WTC11 (cell line): ENCODE data around the gene KSR2. TPM values are rescaled to one million over a fixed set of nuclear protein-coding genes. Genes with fewer than 3 reads are reported as not detected.

ENCODE experiments used
- ATAC-seq: fragments of 200-7000 bp; cut with Tn5 transposase; 2 replicates; pipeline ENCODE4 v1.10.0; 2021; ENCODE audit warnings: mild to moderate bottlenecking, moderate library complexity
- CTCF ChIA-PET: fragments of 300-600 bp; sonication (Branson Sonifier 250); formaldehyde crosslinking; loops from one replicate; lab custom pipeline; 2021; ENCODE audit warnings: antibody characterized with exemption; lab: Charles Lee
- POLR2A ChIA-PET: fragments of 350-600 bp; sonication (Branson Sonifier 250); formaldehyde crosslinking; loops from one replicate; lab custom pipeline; 2021; ENCODE audit warnings: antibody characterized with exemption; lab: Charles Lee
- DNase-seq: peaks from one replicate; pipeline ENCODE4 v3.0.0; 2021; ENCODE audit warnings: low spot score
- H3K27ac Mint-ChIP-seq: 2 replicates; pipeline ENCODE4 v1.8.0; 2021; ENCODE audit warnings: mixed read lengths
- H3K27me3 Mint-ChIP-seq: 2 replicates; pipeline ENCODE4 v1.8.0; 2021; ENCODE audit warnings: low read depth, mild to moderate bottlenecking, moderate library complexity, mixed read lengths
- H3K36me3 Mint-ChIP-seq: 2 replicates; pipeline ENCODE4 v1.8.0; 2021; ENCODE audit warnings: mixed read lengths
- H3K4me1 Mint-ChIP-seq: 2 replicates; pipeline ENCODE4 v1.8.0; 2022; ENCODE audit warnings: mixed read lengths
- H3K4me3 Mint-ChIP-seq: 2 replicates; pipeline ENCODE4 v1.8.0; 2021; ENCODE audit warnings: mild to moderate bottlenecking, moderate library complexity, mixed read lengths
- H3K9me3 Mint-ChIP-seq: 2 replicates; pipeline ENCODE4 v1.8.0; 2021; ENCODE audit warnings: mixed read lengths
- ATF1 ChIP-seq: sonication (generic); formaldehyde crosslinking; IDR thresholded peaks from 2 replicates; pipeline ENCODE4 v1.8.1; 2023; ENCODE audit warnings: mild to moderate bottlenecking, moderate library complexity, missing genetic modification reagents
- CREB1 ChIP-seq: sonication (generic); formaldehyde crosslinking; IDR thresholded peaks from 2 replicates; pipeline ENCODE4 v1.8.0; 2023; ENCODE audit warnings: mild to moderate bottlenecking, missing genetic modification reagents
- EMX1 ChIP-seq: fragments of 250-450 bp; sonication (Bioruptor Pico); IDR thresholded peaks from 2 replicates; pipeline ENCODE4 v1.8.0; 2021; ENCODE audit warnings: mild to moderate bottlenecking
- FOXJ3 ChIP-seq: sonication (generic); formaldehyde crosslinking; IDR thresholded peaks from 2 replicates; pipeline ENCODE4 v1.9.0; 2021; ENCODE audit warnings: missing genetic modification reagents, mild to moderate bottlenecking, borderline replicate concordance
- FOXK1 ChIP-seq: sonication (generic); formaldehyde crosslinking; IDR thresholded peaks from 2 replicates; pipeline ENCODE4 v1.8.0; 2022; ENCODE audit warnings: mild to moderate bottlenecking, moderate library complexity, missing genetic modification reagents
- GRHL2 ChIP-seq: fragments of 250-450 bp; sonication (Bioruptor Pico); IDR thresholded peaks from 2 replicates; pipeline ENCODE4 v1.8.0; 2022; ENCODE audit warnings: mild to moderate bottlenecking, moderate library complexity; ENCODE audit not compliant: insufficient replicate concordance, severe bottlenecking
- HMGA2 ChIP-seq: fragments of 250-450 bp; sonication (Bioruptor Pico); IDR thresholded peaks from 2 replicates; pipeline ENCODE4 v1.4.0; 2021; ENCODE audit warnings: mild to moderate bottlenecking, moderate library complexity
- MAX ChIP-seq: sonication (generic); formaldehyde crosslinking; IDR thresholded peaks from 2 replicates; pipeline ENCODE4 v1.8.0; 2022; ENCODE audit warnings: mild to moderate bottlenecking, missing genetic modification reagents
- MXD4 ChIP-seq: fragments of 250-450 bp; sonication (Bioruptor Pico); IDR thresholded peaks from 2 replicates; pipeline ENCODE4 v1.8.0; 2021; ENCODE audit warnings: mild to moderate bottlenecking, moderate library complexity, borderline replicate concordance
- NFYB ChIP-seq: sonication (generic); formaldehyde crosslinking; conservative IDR thresholded peaks from 2 replicates; pipeline ENCODE4 v1.8.0; 2022; ENCODE audit warnings: low read depth, missing genetic modification reagents
- NR1H2 ChIP-seq: sonication (generic); formaldehyde crosslinking; IDR thresholded peaks from 2 replicates; pipeline ENCODE4 v1.9.0; 2021; ENCODE audit warnings: mild to moderate bottlenecking, moderate library complexity, missing genetic modification reagents
- PRRX2 ChIP-seq: fragments of 250-450 bp; sonication (Bioruptor Pico); IDR thresholded peaks from 2 replicates; pipeline ENCODE4 v1.8.0; 2021; ENCODE audit warnings: mild to moderate bottlenecking
- RORB ChIP-seq: fragments of 250-450 bp; sonication (Bioruptor Pico); IDR thresholded peaks from 2 replicates; pipeline ENCODE4 v1.9.0; 2021; ENCODE audit warnings: mild to moderate bottlenecking
- SMAD3 ChIP-seq: sonication (generic); formaldehyde crosslinking; IDR thresholded peaks from 2 replicates; pipeline ENCODE4 v1.8.0; 2022; ENCODE audit warnings: missing genetic modification reagents, mild to moderate bottlenecking, borderline replicate concordance
- SP1 ChIP-seq: sonication (generic); formaldehyde crosslinking; conservative IDR thresholded peaks from 2 replicates; pipeline ENCODE4 v1.8.1; 2022; ENCODE audit warnings: missing genetic modification reagents
- TEAD1 ChIP-seq: sonication (generic); formaldehyde crosslinking; IDR thresholded peaks from 2 replicates; pipeline ENCODE4 v1.8.0; 2022; ENCODE audit warnings: mild to moderate bottlenecking, missing genetic modification reagents
- TP53 ChIP-seq: sonication (generic); formaldehyde crosslinking; IDR thresholded peaks from 2 replicates; pipeline ENCODE4 v1.8.1; 2023; ENCODE audit warnings: mild to moderate bottlenecking, missing genetic modification reagents
- ZBTB21 ChIP-seq: sonication (generic); formaldehyde crosslinking; IDR thresholded peaks from 2 replicates; pipeline ENCODE4 v1.8.1; 2023; ENCODE audit warnings: mild to moderate bottlenecking, missing genetic modification reagents, borderline replicate concordance
- ZMAT4 ChIP-seq: fragments of 250-450 bp; sonication (Bioruptor Pico); IDR thresholded peaks from 2 replicates; pipeline ENCODE4 v1.9.0; 2021; ENCODE audit warnings: mild to moderate bottlenecking
- ZNF317 ChIP-seq: sonication (generic); formaldehyde crosslinking; IDR thresholded peaks from 2 replicates; pipeline ENCODE4 v1.8.1; 2023; ENCODE audit warnings: low read depth, mild to moderate bottlenecking, moderate library complexity, missing genetic modification reagents, borderline replicate concordance
- ZNF396 ChIP-seq: fragments of 250-450 bp; sonication (Bioruptor Pico); IDR thresholded peaks from 2 replicates; pipeline ENCODE4 v1.8.0; 2021; ENCODE audit warnings: mild to moderate bottlenecking, moderate library complexity, borderline replicate concordance
- ZNF423 ChIP-seq: fragments of 250-450 bp; sonication (Bioruptor Pico); IDR thresholded peaks from 2 replicates; pipeline ENCODE4 v2.1.2; 2022; ENCODE audit warnings: mild to moderate bottlenecking, moderate library complexity
- ZSCAN18 ChIP-seq: fragments of 250-450 bp; sonication (Bioruptor Pico); IDR thresholded peaks from 2 replicates; pipeline ENCODE4 v2.1.2; 2022; ENCODE audit warnings: mild to moderate bottlenecking, moderate library complexity
- total RNA-seq: library from RNA; stranded (reverse); gene quantifications from 3 replicates; pipeline ENCODE4 v1.2.3, GENCODE V29; 2021
- TF ChIP-seq, protein P1 (sequence below): sonication (generic); formaldehyde crosslinking; IDR thresholded peaks from 2 replicates; pipeline ENCODE4 v1.8.1; 2023; ENCODE audit warnings: mild to moderate bottlenecking, missing genetic modification reagents
- TF ChIP-seq, protein P2 (sequence below): sonication (generic); formaldehyde crosslinking; IDR thresholded peaks from 2 replicates; pipeline ENCODE4 v1.8.0; 2022; ENCODE audit warnings: mild to moderate bottlenecking, missing genetic modification reagents
- TF ChIP-seq, protein P3 (sequence below): sonication (generic); formaldehyde crosslinking; conservative IDR thresholded peaks from 2 replicates; pipeline ENCODE4 v1.8.1; 2023; ENCODE audit warnings: mild to moderate bottlenecking, low read depth, missing genetic modification reagents, moderate library complexity
- TF ChIP-seq, protein P4 (sequence below): sonication (generic); formaldehyde crosslinking; IDR thresholded peaks from 2 replicates; pipeline ENCODE4 v1.8.0; 2023; ENCODE audit warnings: missing genetic modification reagents

Gene KSR2
- total RNA-seq, 1 experiment from 2014 or later: 2.4 TPM

DNA sequence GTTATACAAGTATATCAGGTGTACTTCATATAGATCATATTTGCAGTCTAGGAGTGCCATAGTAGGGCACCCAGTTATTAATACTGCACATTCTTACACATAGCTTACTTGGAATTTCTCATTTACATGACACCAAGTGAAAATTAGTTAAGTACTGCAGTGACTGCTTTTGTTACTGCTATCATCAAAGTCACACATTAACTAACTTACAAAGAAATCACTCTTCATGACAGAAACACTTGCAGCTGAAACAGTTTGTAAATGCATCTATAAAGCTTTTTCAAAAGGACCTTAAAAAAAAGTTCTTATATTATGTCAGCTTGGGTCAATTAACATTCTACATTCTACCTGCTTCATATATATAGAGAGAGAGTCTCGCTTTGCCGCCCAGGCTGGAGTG is 29.9 kb upstream of the KSR2 start (continued):
- TF ChIP-seq SP1 (CRISPR knock-in tag) (no peak), GRHL2 (CRISPR knock-in tag) (no peak), EMX1 (CRISPR knock-in tag) (no peak), RORB (CRISPR knock-in tag) (no peak), HMGA2 (no peak), PRRX2 (CRISPR knock-in tag) (no peak), CREB1 (CRISPR knock-in tag) (no peak)
- TF ChIP-seq, protein P1, sequence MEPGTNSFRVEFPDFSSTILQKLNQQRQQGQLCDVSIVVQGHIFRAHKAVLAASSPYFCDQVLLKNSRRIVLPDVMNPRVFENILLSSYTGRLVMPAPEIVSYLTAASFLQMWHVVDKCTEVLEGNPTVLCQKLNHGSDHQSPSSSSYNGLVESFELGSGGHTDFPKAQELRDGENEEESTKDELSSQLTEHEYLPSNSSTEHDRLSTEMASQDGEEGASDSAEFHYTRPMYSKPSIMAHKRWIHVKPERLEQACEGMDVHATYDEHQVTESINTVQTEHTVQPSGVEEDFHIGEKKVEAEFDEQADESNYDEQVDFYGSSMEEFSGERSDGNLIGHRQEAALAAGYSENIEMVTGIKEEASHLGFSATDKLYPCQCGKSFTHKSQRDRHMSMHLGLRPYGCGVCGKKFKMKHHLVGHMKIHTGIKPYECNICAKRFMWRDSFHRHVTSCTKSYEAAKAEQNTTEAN (CRISPR knock-in tag): no peak

DNA sequence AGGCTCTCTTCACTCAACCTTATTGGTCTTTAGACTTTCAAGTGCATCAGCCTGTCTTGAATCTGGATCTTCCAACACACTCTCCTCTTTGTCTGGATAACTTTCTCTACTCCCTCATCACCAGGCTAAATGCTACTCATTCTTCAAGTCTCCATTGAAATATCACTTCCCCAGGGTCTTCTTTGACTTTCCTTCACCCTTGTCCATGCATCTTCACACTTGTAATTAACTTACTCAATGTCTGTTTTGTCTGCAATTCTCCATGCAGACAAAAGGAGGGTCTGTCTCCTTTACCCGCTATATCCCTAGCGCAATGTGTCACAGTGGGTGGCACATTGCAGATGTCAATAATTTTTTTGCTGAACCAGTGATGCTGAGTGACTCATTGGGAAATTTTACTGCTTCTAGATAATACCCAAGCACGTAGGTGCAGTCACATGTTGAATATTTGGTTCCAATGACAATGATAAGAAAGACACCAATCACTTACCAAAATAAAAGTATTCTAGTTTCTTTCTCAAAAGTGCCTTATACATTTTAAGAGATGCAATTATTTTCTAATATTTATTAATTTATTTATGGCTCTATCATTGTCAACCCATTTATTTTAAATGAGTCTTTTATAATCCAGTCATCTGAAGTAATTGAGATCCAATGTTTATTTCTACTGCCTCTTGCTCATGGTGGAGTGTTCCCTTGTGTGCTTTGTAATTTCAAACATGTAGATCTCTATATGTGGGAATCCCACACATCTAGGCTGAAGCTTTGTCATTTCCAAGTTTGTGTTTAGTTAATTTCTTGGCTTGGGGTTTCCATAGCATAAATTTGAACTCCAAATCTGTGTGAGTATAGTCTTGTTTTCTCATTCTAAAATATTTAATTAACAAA is 26.0 kb upstream of the KSR2 start:
- Mint-ChIP-seq H3K27ac (no peak overlapping the region), H3K4me3 (no peak overlapping the region), H3K36me3 (no peaks in the 10 kb centered on the region), H3K4me1 (no peaks in the 10 kb centered on the region), H3K27me3 (peaks cover 3% of the 10 kb centered on the region; the same call in 1 of the 2 replicates), H3K9me3 (peaks cover 11% of the 10 kb centered on the region)
- ChIA-PET CTCF (no interaction called here), POLR2A (no interaction called here)
- DNase-seq (no peak), ATAC-seq (no peak)
- no peak for TF ChIP-seq ZBTB21
- TF ChIP-seq, protein P2, sequence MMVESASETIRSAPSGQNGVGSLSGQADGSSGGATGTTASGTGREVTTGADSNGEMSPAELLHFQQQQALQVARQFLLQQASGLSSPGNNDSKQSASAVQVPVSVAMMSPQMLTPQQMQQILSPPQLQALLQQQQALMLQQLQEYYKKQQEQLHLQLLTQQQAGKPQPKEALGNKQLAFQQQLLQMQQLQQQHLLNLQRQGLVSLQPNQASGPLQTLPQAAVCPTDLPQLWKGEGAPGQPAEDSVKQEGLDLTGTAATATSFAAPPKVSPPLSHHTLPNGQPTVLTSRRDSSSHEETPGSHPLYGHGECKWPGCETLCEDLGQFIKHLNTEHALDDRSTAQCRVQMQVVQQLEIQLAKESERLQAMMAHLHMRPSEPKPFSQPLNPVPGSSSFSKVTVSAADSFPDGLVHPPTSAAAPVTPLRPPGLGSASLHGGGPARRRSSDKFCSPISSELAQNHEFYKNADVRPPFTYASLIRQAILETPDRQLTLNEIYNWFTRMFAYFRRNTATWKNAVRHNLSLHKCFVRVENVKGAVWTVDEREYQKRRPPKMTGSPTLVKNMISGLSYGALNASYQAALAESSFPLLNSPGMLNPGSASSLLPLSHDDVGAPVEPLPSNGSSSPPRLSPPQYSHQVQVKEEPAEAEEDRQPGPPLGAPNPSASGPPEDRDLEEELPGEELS: no peak
- TF ChIP-seq ZSCAN18 (CRISPR knock-in tag): no peak
- no peak for TF ChIP-seq FOXJ3 (CRISPR knock-in tag)
- no peak for TF ChIP-seq TEAD1
- TF ChIP-seq, protein P3, sequence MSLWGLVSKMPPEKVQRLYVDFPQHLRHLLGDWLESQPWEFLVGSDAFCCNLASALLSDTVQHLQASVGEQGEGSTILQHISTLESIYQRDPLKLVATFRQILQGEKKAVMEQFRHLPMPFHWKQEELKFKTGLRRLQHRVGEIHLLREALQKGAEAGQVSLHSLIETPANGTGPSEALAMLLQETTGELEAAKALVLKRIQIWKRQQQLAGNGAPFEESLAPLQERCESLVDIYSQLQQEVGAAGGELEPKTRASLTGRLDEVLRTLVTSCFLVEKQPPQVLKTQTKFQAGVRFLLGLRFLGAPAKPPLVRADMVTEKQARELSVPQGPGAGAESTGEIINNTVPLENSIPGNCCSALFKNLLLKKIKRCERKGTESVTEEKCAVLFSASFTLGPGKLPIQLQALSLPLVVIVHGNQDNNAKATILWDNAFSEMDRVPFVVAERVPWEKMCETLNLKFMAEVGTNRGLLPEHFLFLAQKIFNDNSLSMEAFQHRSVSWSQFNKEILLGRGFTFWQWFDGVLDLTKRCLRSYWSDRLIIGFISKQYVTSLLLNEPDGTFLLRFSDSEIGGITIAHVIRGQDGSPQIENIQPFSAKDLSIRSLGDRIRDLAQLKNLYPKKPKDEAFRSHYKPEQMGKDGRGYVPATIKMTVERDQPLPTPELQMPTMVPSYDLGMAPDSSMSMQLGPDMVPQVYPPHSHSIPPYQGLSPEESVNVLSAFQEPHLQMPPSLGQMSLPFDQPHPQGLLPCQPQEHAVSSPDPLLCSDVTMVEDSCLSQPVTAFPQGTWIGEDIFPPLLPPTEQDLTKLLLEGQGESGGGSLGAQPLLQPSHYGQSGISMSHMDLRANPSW: no peak
- TF ChIP-seq ZNF423 (CRISPR knock-in tag): no peak
- TF ChIP-seq TP53 (CRISPR knock-in tag): no peak
- no peak for TF ChIP-seq MAX
- TF ChIP-seq SMAD3 (CRISPR knock-in tag): no peak
- TF ChIP-seq, protein P4, sequence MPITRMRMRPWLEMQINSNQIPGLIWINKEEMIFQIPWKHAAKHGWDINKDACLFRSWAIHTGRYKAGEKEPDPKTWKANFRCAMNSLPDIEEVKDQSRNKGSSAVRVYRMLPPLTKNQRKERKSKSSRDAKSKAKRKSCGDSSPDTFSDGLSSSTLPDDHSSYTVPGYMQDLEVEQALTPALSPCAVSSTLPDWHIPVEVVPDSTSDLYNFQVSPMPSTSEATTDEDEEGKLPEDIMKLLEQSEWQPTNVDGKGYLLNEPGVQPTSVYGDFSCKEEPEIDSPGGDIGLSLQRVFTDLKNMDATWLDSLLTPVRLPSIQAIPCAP (CRISPR knock-in tag): no peak
- TF ChIP-seq ZMAT4: no peak
- TF ChIP-seq ZNF317 (CRISPR knock-in tag): no peak
- TF ChIP-seq ZNF396 (CRISPR knock-in tag): no peak
- no peak for TF ChIP-seq FOXK1 (CRISPR knock-in tag)
- no peak for TF ChIP-seq ATF1 (CRISPR knock-in tag)
- TF ChIP-seq NR1H2: no peak
- no peak for TF ChIP-seq NFYB (CRISPR knock-in tag)
- no peak for TF ChIP-seq MXD4 (CRISPR knock-in tag)
- TF ChIP-seq SP1 (CRISPR knock-in tag): no peak
- TF ChIP-seq, all 79 proteins: peak for 0
